ENCODE measurements around the gene NKAIN2. TPM values are rescaled to one million over a fixed set of nuclear protein-coding genes. Genes with fewer than 3 reads are reported as not detected.

NKAIN2 gene
- total RNA-seq, 1 experiment from 2014 or later: not detected

GRCh38 chr6:124541573-124541972 is 737.9 kb downstream of the NKAIN2 start:
- no peaks in the 10 kb centered on the region for H4K20me1 ChIP-seq (ENCODE audit: insufficient read depth)
- POLR2A ChIA-PET: no interaction called here
- RAD21 ChIA-PET (ENCODE audit: low non-redundant PET in 1 of 2, low total read pairs in 2 of 2, uncharacterized antibody in 2 of 2, unreplicated experiment in 2 of 2): no interaction called here
- CTCF ChIA-PET: no interaction called here
- no TSS peak for BruUV-seq (replicated peaks)
- H3K9me2 ChIP-seq (ENCODE audit: insufficient read depth): no peaks in the 10 kb centered on the region
- H3K27me3 ChIP-seq (ENCODE audit: insufficient read depth, low read length): peaks cover 15% of the 10 kb centered on the region; the same call in 1 of the 2 replicates
- ATAC-seq (no peak), DNase-seq (ENCODE audit: low read depth, low spot score) (no peak)
- intact Hi-C loops (cut with micrococcal nuclease): no loop called here
- H3K9ac ChIP-seq (ENCODE audit: low read length): no peak overlapping the region
- no peak overlapping the region for H3K4me3 ChIP-seq (replicated peaks in 1 of 2; ENCODE audit: low read depth in 1 of 2, low read length in 2 of 2)
- H3K36me3 ChIP-seq (ENCODE audit: control insufficient read depth in 1 of 2, insufficient read depth in 2 of 2, low read length in 2 of 2): no peaks in the 10 kb centered on the region
- H3K27ac ChIP-seq (ENCODE audit: low read depth, low read length): no peak overlapping the region
- no peaks in the 10 kb centered on the region for H3K79me2 ChIP-seq (ENCODE audit: insufficient read depth, low read length)
- H3K9me3 ChIP-seq (ENCODE audit: control insufficient read depth in 1 of 2, insufficient read depth in 1 of 2, low read depth in 1 of 2, low read length in 2 of 2): no peaks in the 10 kb centered on the region
- H3K4me1 ChIP-seq (ENCODE audit: control insufficient read depth in 1 of 2, insufficient read depth in 2 of 2, low read length in 2 of 2): no peaks in the 10 kb centered on the region
- TF ChIP-seq ZFX (IDR thresholded peaks at IDR 0.05) (no peak), CEBPB (IDR thresholded peaks at IDR 0.05; ENCODE audit: low read depth) (no peak), EZH2phosphoT487 (IDR thresholded peaks at IDR 0.05; ENCODE audit: borderline replicate concordance) (no peak), EZH2 (IDR thresholded peaks at IDR 0.05) (no peak), RAD21 (IDR thresholded peaks at IDR 0.05; ENCODE audit: low read depth) (no peak), POLR2A (IDR thresholded peaks at IDR 0.05; ENCODE audit: borderline replicate concordance, extremely low read depth, insufficient read depth, insufficient read length) (no peak), SP1 (IDR thresholded peaks at IDR 0.05; ENCODE audit: low read depth) (no peak), POLR2AphosphoS5 (IDR thresholded peaks at IDR 0.05; ENCODE audit: low read depth, low read length) (no peak), SIN3A (IDR thresholded peaks at IDR 0.05; ENCODE audit: low read depth) (no peak)
- TF ChIP-seq, protein P1, sequence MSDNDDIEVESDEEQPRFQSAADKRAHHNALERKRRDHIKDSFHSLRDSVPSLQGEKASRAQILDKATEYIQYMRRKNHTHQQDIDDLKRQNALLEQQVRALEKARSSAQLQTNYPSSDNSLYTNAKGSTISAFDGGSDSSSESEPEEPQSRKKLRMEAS (IDR thresholded peaks at IDR 0.05): no peak
- H2AFZ ChIP-seq (ENCODE audit: low read depth, low read length, poor library complexity, severe bottlenecking): no peak overlapping the region
- no peak overlapping the region for H3K4me2 ChIP-seq (ENCODE audit: low read length)

- no peaks in the 10 kb centered on the region for H3K9me3 ChIP-seq (ENCODE audit: control insufficient read depth in 1 of 2, insufficient read depth in 1 of 2, low read depth in 1 of 2, low read length in 2 of 2)
- RAD21 ChIA-PET (ENCODE audit: low non-redundant PET in 1 of 2, low total read pairs in 2 of 2, uncharacterized antibody in 2 of 2, unreplicated experiment in 2 of 2): no interaction called here
- H3K27ac ChIP-seq (ENCODE audit: low read depth, low read length): no peak overlapping the region
- ATAC-seq (no peak), DNase-seq (ENCODE audit: low read depth, low spot score) (no peak)
- H3K79me2 ChIP-seq (ENCODE audit: insufficient read depth, low read length): no peaks in the 10 kb centered on the region
- H3K4me2 ChIP-seq (ENCODE audit: low read length): no peak overlapping the region
- no peak for TF ChIP-seq ZFX (IDR thresholded peaks at IDR 0.05)
- no peak for TF ChIP-seq SP1 (IDR thresholded peaks at IDR 0.05; ENCODE audit: low read depth)
- no peak for TF ChIP-seq EGR1 (IDR thresholded peaks at IDR 0.05; ENCODE audit: low read depth)
- TF ChIP-seq SIN3A (IDR thresholded peaks at IDR 0.05; ENCODE audit: low read depth): no peak
- TF ChIP-seq, protein P2, sequence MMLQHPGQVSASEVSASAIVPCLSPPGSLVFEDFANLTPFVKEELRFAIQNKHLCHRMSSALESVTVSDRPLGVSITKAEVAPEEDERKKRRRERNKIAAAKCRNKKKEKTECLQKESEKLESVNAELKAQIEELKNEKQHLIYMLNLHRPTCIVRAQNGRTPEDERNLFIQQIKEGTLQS (IDR thresholded peaks at IDR 0.05): no peak
- no peak for TF ChIP-seq JUND (IDR thresholded peaks at IDR 0.05)
- TF ChIP-seq YY1 (IDR thresholded peaks at IDR 0.05; ENCODE audit: extremely low read depth, insufficient replicate concordance, low read depth, low read length): no peak
- TF ChIP-seq ZNF274 (IDR thresholded peaks at IDR 0.05; ENCODE audit: low read depth, low read length): no peak
- TF ChIP-seq RAD21 (IDR thresholded peaks at IDR 0.05; ENCODE audit: low read depth): no peak
- TF ChIP-seq, protein P1 (IDR thresholded peaks at IDR 0.05): no peak
- H3K4me1 ChIP-seq (ENCODE audit: control insufficient read depth in 1 of 2, insufficient read depth in 2 of 2, low read length in 2 of 2): no peaks in the 10 kb centered on the region
- no peak overlapping the region for H3K4me3 ChIP-seq (replicated peaks in 1 of 2; ENCODE audit: low read depth in 1 of 2, low read length in 2 of 2)
- H3K27me3 ChIP-seq (ENCODE audit: insufficient read depth, low read length): peaks cover 17% of the 10 kb centered on the region; the same call in 1 of the 2 replicates
- H2AFZ ChIP-seq (ENCODE audit: low read depth, low read length, poor library complexity, severe bottlenecking): no peak overlapping the region
- H3K9ac ChIP-seq (ENCODE audit: low read length): no peak overlapping the region
- no peaks in the 10 kb centered on the region for H4K20me1 ChIP-seq (ENCODE audit: insufficient read depth)
- H3K9me2 ChIP-seq (ENCODE audit: insufficient read depth): no peaks in the 10 kb centered on the region
- CTCF ChIA-PET: no interaction called here
- intact Hi-C loops (cut with micrococcal nuclease): no loop called here
- POLR2A ChIA-PET: no interaction called here
- no TSS peak for BruUV-seq (replicated peaks)
- H3K36me3 ChIP-seq (ENCODE audit: control insufficient read depth in 1 of 2, insufficient read depth in 2 of 2, low read length in 2 of 2): no peaks in the 10 kb centered on the region
Observed at GRCh38 chr6:124546601-124547000, 742.9 kb downstream of the NKAIN2 start.
